SK-N-SH (cell line): Measurements from ENCODE around the gene CARD14. TPM values are rescaled to one million over a fixed set of nuclear protein-coding genes. Genes with fewer than 3 reads are reported as not detected.
A peak's percentile ranks its signal among the peaks of the same experiment; 100 is the strongest.

Source experiments
- CTCF ChIA-PET: fragments of 300-600, 350-600 bp; formaldehyde crosslinking; extraction: SDS; loops from one replicate; lab custom pipeline; 2021; lab: Yijun Ruan, JAX
- POLR2A ChIA-PET: fragments of 350-600 bp; sonication (Branson Sonifier 250); formaldehyde crosslinking; extraction: SDS; loops from one replicate; lab custom pipeline; 2020; ENCODE audit warnings: antibody characterized with exemption, inconsistent platforms; lab: Yijun Ruan, JAX
- DNase-seq: peaks from one replicate; pipeline ENCODE4 v3.0.0; 2012
- H2AFZ ChIP-seq: fragments of 200-600 bp; sonication (generic); 2 replicates; pipeline ENCODE4 v1.8.1; 2016; ENCODE audit warnings: antibody characterized with exemption, mild to moderate bottlenecking, low read depth
- H3F3A ChIP-seq: fragments of 200-600 bp; sonication (generic); replicated peaks from 2 replicates; pipeline ENCODE3; 2016; ENCODE audit warnings: antibody characterized with exemption, mild to moderate bottlenecking; ENCODE audit not compliant: insufficient read depth
- H3K27ac ChIP-seq, 2 experiments: fragments of 200-500 bp in 1 of 2; fragments of 200-600 bp in 1 of 2; sonication (Bioruptor generic) in 1 of 2; sonication (generic), shearing (Covaris generic) in 1 of 2; 2 replicates each; pipeline versions ENCODE4 v1.5.1 to v1.6.1; 2014 to 2016; ENCODE audit warnings: low read depth in 2 of 2, inconsistent platforms in 1 of 2, low read length in 1 of 2, mild to moderate bottlenecking in 1 of 2, mixed read lengths in 1 of 2
- H3K27me3 ChIP-seq: fragments of 200-600 bp; sonication (generic), shearing (Covaris generic); 2 replicates; pipeline ENCODE4 v1.6.1; 2016; ENCODE audit warnings: mixed run types; ENCODE audit not compliant: insufficient read depth
- H3K36me3 ChIP-seq, 2 experiments: fragments of 200-500 bp in 1 of 2; fragments of 200-600 bp in 1 of 2; sonication (Bioruptor generic) in 1 of 2; sonication (generic) in 1 of 2; replicated peaks in 1 of 2; 2 replicates each; pipeline versions ENCODE3 to v1.5.1; 2014 to 2016; ENCODE audit warnings: low read length in 1 of 2, mild to moderate bottlenecking in 1 of 2; ENCODE audit not compliant: insufficient read depth in 2 of 2, control insufficient read depth in 1 of 2
- H3K4me1 ChIP-seq, 2 experiments: fragments of 200-500 bp in 1 of 2; fragments of 200-600 bp in 1 of 2; sonication (Bioruptor generic) in 1 of 2; sonication (generic), shearing (Covaris generic) in 1 of 2; 2 replicates each; pipeline versions ENCODE4 v1.5.1 to v1.6.1; 2014 to 2016; ENCODE audit warnings: low read depth in 1 of 2, low read length in 1 of 2, mixed run types in 1 of 2; ENCODE audit not compliant: insufficient read depth in 2 of 2, control insufficient read depth in 1 of 2
- H3K4me2 ChIP-seq: fragments of 200-600 bp; sonication (generic), shearing (Covaris generic); 2 replicates; pipeline ENCODE4 v1.6.1; 2017; ENCODE audit warnings: mixed run types
- H3K4me3 ChIP-seq, 2 experiments: fragments of 200-500 bp in 1 of 2; fragments of 200-600 bp in 1 of 2; sonication (Bioruptor generic) in 1 of 2; sonication (generic), shearing (Covaris generic) in 1 of 2; 2 replicates each; pipeline versions ENCODE4 v1.5.1 to v1.8.1; 2014 to 2016; ENCODE audit warnings: low read depth in 2 of 2, inconsistent platforms in 1 of 2, low read length in 1 of 2, mild to moderate bottlenecking in 1 of 2, mixed read lengths in 1 of 2, moderate library complexity in 1 of 2
- H3K79me2 ChIP-seq: fragments of 200-600 bp; sonication (generic); 2 replicates; pipeline ENCODE4 v1.8.1; 2017; ENCODE audit warnings: mild to moderate bottlenecking; ENCODE audit not compliant: insufficient read depth
- H3K9ac ChIP-seq: fragments of 200-600 bp; sonication (generic); 2 replicates; pipeline ENCODE4 v1.6.1; 2017; ENCODE audit warnings: mixed run types
- H3K9me2 ChIP-seq: fragments of 200-600 bp; sonication (generic); 2 replicates; pipeline ENCODE4 v1.6.1; 2017; ENCODE audit warnings: mixed run types
- H3K9me3 ChIP-seq: fragments of 200-600 bp; sonication (generic); 2 replicates; pipeline ENCODE4 v1.6.1; 2017; ENCODE audit warnings: mixed run types, mild to moderate bottlenecking, moderate library complexity
- H4K20me1 ChIP-seq: fragments of 200-600 bp; sonication (generic); 2 replicates; pipeline ENCODE4 v1.6.1; 2017; ENCODE audit warnings: mild to moderate bottlenecking, mixed run types; ENCODE audit not compliant: insufficient read depth
- ELF1 ChIP-seq: IDR thresholded peaks from 2 replicates; pipeline ENCODE4 v1.4.0; 2012
- EP300 ChIP-seq, 2 experiments: IDR thresholded peaks; 2 replicates each; pipeline versions ENCODE4 v1.4.0 to v1.6.1; 2012; ENCODE audit warnings: borderline replicate concordance in 1 of 2, low read depth in 1 of 2, low read length in 1 of 2
- EZH2phosphoT487 ChIP-seq: fragments of 200-600 bp; sonication (generic); IDR thresholded peaks from 2 replicates; pipeline ENCODE4 v1.6.1; 2017; ENCODE audit warnings: low read depth, mixed run types, mild to moderate bottlenecking, antibody characterized with exemption, moderate library complexity, borderline replicate concordance
- FOSL2 ChIP-seq: IDR thresholded peaks from 2 replicates; pipeline ENCODE4 v1.4.0; 2012; ENCODE audit warnings: low read depth, mild to moderate bottlenecking, moderate library complexity, borderline replicate concordance
- FOXJ3 ChIP-seq: sonication (generic); formaldehyde crosslinking; IDR thresholded peaks from 2 replicates; pipeline ENCODE4 v1.5.1; 2020; ENCODE audit warnings: mild to moderate bottlenecking, missing genetic modification reagents
- GABPA ChIP-seq: IDR thresholded peaks from 2 replicates; pipeline ENCODE4 v1.4.0; 2012; ENCODE audit warnings: low read depth, mild to moderate bottlenecking
- JUND ChIP-seq: IDR thresholded peaks from 2 replicates; pipeline ENCODE4 v1.4.0; 2012
- NFIC ChIP-seq: IDR thresholded peaks from 2 replicates; pipeline ENCODE4 v1.4.0; 2012; ENCODE audit warnings: borderline replicate concordance
- NRF1 ChIP-seq: IDR thresholded peaks from 2 replicates; pipeline ENCODE4 v1.6.1; 2012; ENCODE audit warnings: low read depth, mild to moderate bottlenecking, low read length
- RCOR1 ChIP-seq: fragments of 150-350 bp; IDR thresholded peaks from 2 replicates; pipeline ENCODE4 v1.6.1; 2017; ENCODE audit warnings: antibody characterized with exemption, low read length
- RXRA ChIP-seq: IDR thresholded peaks from 2 replicates; pipeline ENCODE4 v1.4.0; 2012; ENCODE audit warnings: low read depth, mild to moderate bottlenecking, borderline replicate concordance
- SIN3A ChIP-seq: IDR thresholded peaks from 2 replicates; pipeline ENCODE4 v1.6.1; 2012; ENCODE audit warnings: low read depth, mild to moderate bottlenecking, low read length, moderate library complexity, borderline replicate concordance
- TEAD4 ChIP-seq: IDR thresholded peaks from 2 replicates; pipeline ENCODE4 v1.4.0; 2012; ENCODE audit warnings: mild to moderate bottlenecking, borderline replicate concordance; ENCODE audit not compliant: insufficient read depth
- YY1 ChIP-seq: IDR thresholded peaks from 2 replicates; pipeline ENCODE4 v1.4.0; 2012; ENCODE audit warnings: low read depth, mild to moderate bottlenecking
- WGBS: methylation state at CpG from one replicate; pipeline ENCODE4 v1.1.6; 2017; ENCODE audit warnings: low lambda C conversion rate; 5-methylcytosine and 5-hydroxymethylcytosine counted together
- polyA plus RNA-seq, 3 experiments: library from polyadenylated mRNA; depleted of rRNA; stranded (reverse); fragments of >200 nt; gene quantifications; 2 replicates each; pipeline ENCODE4 v1.2.3, GENCODE V29; 2012
- TF ChIP-seq, protein P1 (sequence below): fragments of 200-600 bp; sonication (generic); IDR thresholded peaks from 2 replicates; pipeline ENCODE4 v1.6.1; 2017; ENCODE audit warnings: antibody characterized with exemption, mild to moderate bottlenecking, moderate library complexity
- TF ChIP-seq, protein P2 (sequence below): fragments of 150-350 bp; IDR thresholded peaks from 2 replicates; pipeline ENCODE4 v1.6.1; 2016; ENCODE audit warnings: mild to moderate bottlenecking, low read depth, low read length
- TF ChIP-seq, protein P3 (sequence below): IDR thresholded peaks from 2 replicates; pipeline ENCODE4 v1.4.0; 2012; ENCODE audit warnings: low read depth, borderline replicate concordance
- TF ChIP-seq, protein P4 (sequence below): fragments of 150-350 bp; IDR thresholded peaks from 2 replicates; pipeline ENCODE4 v1.6.1; 2017; ENCODE audit warnings: antibody characterized with exemption, low read length, low read depth, borderline replicate concordance
- TF ChIP-seq, protein P5 (sequence below): IDR thresholded peaks from 2 replicates; pipeline ENCODE4 v1.4.0; 2012; ENCODE audit warnings: low read depth, borderline replicate concordance
- TF ChIP-seq, protein P6 (sequence below): IDR thresholded peaks from 2 replicates; pipeline ENCODE4 v1.6.1; 2012; ENCODE audit warnings: mild to moderate bottlenecking, low read depth, low read length, moderate library complexity

The CARD14 gene
- polyA plus RNA-seq, 1 of the 3 experiments (the other 2 are of a cell fraction) = 0.05 TPM

DNA sequence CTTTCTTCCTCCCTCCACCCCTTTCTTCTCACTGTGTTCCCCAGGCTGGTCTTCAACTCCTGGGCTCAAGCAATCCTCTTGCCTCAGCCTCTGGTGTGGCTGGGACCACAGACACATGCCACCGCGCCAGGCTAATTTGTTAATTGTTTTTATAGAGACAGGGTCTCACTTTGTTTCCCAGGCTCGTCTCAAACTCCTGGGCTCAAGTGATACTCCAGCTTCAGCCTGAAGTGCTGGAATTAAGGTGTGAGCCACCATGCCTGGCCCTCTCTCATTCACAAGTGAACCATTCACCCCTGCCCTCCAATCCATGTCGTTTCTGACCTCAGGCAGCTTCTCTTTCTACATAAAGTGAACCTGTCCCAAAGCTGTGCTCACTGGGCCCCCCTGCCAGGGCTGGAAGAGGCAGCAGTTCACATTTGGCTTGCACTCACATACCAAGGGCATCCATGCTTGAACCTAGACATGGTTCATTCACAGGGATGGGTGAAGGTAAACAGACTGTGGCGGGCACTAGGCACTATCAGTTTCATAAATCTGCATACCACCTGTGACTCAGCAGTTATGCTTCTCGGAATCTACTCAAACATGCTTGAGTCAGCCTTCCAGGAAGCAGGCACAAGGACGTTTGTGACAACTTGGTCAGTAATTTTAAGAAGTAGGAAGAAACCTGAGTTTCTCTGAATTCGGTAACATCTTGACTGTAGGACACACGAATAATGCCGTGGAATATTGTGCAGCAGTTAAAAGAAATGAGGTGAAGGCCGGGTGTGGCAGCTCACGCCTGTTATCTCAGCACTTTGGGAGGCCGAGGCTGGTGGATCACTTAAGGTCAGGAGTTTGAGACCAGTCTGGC lies 84.8 kb downstream of the CARD14 start:
- Histone ChIP-seq H3K9me2 (no peaks in the 10 kb centered on the region), H3K4me3 (peak overlapping the region in 1 of 2 experiments; percentile 1; a peak in 1 of 4 replicates), H3K9me3 (no peaks in the 10 kb centered on the region), H3K4me2 (peak overlapping the region; percentile 67), H3K27ac (peak overlapping the region; percentile 43 to 88), H2AFZ (peak overlapping the region; percentile 58; the same call in 1 of the 2 replicates), H3K36me3 (no peaks in the 10 kb centered on the region), H4K20me1 (no peaks in the 10 kb centered on the region), H3K4me1 (peaks cover under 1 to 22% of the 10 kb centered on the region in 2 experiments; a peak in 3 of 4 replicates), H3F3A (peaks cover 49% of the 10 kb centered on the region), H3K9ac (peak overlapping the region; percentile 45), H3K79me2 (no peaks in the 10 kb centered on the region), H3K27me3 (no peaks in the 10 kb centered on the region)
- CTCF ChIA-PET = interaction anchor here (2.0 to 4.3 kb wide), 2 partner anchors 153 to 172 kb away, joined by 5 to 11 read pairs; partner anchors contain the start of gene GAA
- POLR2A ChIA-PET = no interaction called here
- peak; percentile 41 for DNase-seq
- 33% methylated on average over 13 of the region's 13 CpGs for WGBS
- TF ChIP-seq RCOR1 (no peak), NRF1 (no peak), RXRA (no peak; the same call in 1 of the 2 replicates), YY1 (peak; percentile 69; the same call in 1 of the 2 replicates), TEAD4 (peak; percentile 97), ELF1 (peak; percentile 82), JUND (peak; percentile 99), SIN3A (0 out of 2 replicates have a peak, but pooled peaks have one; percentile 74), EP300 (IDR thresholded peaks at IDR 0.05; ENCODE audit: borderline replicate concordance in 1 of 2, low read depth in 1 of 2, low read length in 1 of 2) (peak; percentile 65 to 96; a peak in 3 of 4 replicates), FOXJ3 (no peak), FOSL2 (peak; percentile 100), EZH2phosphoT487 (no peak), GABPA (peak; percentile 43; the same call in 1 of the 2 replicates), NFIC (peak; percentile 85)
- TF ChIP-seq, protein P1, sequence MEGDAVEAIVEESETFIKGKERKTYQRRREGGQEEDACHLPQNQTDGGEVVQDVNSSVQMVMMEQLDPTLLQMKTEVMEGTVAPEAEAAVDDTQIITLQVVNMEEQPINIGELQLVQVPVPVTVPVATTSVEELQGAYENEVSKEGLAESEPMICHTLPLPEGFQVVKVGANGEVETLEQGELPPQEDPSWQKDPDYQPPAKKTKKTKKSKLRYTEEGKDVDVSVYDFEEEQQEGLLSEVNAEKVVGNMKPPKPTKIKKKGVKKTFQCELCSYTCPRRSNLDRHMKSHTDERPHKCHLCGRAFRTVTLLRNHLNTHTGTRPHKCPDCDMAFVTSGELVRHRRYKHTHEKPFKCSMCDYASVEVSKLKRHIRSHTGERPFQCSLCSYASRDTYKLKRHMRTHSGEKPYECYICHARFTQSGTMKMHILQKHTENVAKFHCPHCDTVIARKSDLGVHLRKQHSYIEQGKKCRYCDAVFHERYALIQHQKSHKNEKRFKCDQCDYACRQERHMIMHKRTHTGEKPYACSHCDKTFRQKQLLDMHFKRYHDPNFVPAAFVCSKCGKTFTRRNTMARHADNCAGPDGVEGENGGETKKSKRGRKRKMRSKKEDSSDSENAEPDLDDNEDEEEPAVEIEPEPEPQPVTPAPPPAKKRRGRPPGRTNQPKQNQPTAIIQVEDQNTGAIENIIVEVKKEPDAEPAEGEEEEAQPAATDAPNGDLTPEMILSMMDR = no peak
- TF ChIP-seq, protein P2, sequence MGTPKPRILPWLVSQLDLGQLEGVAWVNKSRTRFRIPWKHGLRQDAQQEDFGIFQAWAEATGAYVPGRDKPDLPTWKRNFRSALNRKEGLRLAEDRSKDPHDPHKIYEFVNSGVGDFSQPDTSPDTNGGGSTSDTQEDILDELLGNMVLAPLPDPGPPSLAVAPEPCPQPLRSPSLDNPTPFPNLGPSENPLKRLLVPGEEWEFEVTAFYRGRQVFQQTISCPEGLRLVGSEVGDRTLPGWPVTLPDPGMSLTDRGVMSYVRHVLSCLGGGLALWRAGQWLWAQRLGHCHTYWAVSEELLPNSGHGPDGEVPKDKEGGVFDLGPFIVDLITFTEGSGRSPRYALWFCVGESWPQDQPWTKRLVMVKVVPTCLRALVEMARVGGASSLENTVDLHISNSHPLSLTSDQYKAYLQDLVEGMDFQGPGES = no peak
- TF ChIP-seq, protein P3, sequence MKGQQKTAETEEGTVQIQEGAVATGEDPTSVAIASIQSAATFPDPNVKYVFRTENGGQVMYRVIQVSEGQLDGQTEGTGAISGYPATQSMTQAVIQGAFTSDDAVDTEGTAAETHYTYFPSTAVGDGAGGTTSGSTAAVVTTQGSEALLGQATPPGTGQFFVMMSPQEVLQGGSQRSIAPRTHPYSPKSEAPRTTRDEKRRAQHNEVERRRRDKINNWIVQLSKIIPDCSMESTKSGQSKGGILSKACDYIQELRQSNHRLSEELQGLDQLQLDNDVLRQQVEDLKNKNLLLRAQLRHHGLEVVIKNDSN = no peak; the same call in 1 of the 2 replicates
- TF ChIP-seq, protein P4, sequence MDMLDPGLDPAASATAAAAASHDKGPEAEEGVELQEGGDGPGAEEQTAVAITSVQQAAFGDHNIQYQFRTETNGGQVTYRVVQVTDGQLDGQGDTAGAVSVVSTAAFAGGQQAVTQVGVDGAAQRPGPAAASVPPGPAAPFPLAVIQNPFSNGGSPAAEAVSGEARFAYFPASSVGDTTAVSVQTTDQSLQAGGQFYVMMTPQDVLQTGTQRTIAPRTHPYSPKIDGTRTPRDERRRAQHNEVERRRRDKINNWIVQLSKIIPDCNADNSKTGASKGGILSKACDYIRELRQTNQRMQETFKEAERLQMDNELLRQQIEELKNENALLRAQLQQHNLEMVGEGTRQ = no peak
- TF ChIP-seq, protein P5, sequence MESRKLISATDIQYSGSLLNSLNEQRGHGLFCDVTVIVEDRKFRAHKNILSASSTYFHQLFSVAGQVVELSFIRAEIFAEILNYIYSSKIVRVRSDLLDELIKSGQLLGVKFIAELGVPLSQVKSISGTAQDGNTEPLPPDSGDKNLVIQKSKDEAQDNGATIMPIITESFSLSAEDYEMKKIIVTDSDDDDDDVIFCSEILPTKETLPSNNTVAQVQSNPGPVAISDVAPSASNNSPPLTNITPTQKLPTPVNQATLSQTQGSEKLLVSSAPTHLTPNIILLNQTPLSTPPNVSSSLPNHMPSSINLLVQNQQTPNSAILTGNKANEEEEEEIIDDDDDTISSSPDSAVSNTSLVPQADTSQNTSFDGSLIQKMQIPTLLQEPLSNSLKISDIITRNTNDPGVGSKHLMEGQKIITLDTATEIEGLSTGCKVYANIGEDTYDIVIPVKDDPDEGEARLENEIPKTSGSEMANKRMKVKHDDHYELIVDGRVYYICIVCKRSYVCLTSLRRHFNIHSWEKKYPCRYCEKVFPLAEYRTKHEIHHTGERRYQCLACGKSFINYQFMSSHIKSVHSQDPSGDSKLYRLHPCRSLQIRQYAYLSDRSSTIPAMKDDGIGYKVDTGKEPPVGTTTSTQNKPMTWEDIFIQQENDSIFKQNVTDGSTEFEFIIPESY = no peak; the same call in 1 of the 2 replicates
- TF ChIP-seq, protein P6, sequence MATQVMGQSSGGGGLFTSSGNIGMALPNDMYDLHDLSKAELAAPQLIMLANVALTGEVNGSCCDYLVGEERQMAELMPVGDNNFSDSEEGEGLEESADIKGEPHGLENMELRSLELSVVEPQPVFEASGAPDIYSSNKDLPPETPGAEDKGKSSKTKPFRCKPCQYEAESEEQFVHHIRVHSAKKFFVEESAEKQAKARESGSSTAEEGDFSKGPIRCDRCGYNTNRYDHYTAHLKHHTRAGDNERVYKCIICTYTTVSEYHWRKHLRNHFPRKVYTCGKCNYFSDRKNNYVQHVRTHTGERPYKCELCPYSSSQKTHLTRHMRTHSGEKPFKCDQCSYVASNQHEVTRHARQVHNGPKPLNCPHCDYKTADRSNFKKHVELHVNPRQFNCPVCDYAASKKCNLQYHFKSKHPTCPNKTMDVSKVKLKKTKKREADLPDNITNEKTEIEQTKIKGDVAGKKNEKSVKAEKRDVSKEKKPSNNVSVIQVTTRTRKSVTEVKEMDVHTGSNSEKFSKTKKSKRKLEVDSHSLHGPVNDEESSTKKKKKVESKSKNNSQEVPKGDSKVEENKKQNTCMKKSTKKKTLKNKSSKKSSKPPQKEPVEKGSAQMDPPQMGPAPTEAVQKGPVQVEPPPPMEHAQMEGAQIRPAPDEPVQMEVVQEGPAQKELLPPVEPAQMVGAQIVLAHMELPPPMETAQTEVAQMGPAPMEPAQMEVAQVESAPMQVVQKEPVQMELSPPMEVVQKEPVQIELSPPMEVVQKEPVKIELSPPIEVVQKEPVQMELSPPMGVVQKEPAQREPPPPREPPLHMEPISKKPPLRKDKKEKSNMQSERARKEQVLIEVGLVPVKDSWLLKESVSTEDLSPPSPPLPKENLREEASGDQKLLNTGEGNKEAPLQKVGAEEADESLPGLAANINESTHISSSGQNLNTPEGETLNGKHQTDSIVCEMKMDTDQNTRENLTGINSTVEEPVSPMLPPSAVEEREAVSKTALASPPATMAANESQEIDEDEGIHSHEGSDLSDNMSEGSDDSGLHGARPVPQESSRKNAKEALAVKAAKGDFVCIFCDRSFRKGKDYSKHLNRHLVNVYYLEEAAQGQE = peak; percentile 74
